OCI-LY1 (cell line): ENCODE results near the gene TIMM44.
A peak's percentile ranks its signal among the peaks of the same experiment; 100 is the strongest.
"Not testable (repeated sequence)": the region's sequence is repeated elsewhere in the genome, so short reads cannot be mapped to it uniquely, and the experiment has no call there.

ENCODE experiments used
- H2AFZ ChIP-seq: fragments of 200-600 bp; sonication (generic), shearing (Covaris generic); 2 replicates; pipeline ENCODE4 v1.6.0; 2014; ENCODE audit warnings: antibody characterized with exemption, mild to moderate bottlenecking, low read length
- H3F3A ChIP-seq: fragments of 200-600 bp; sonication (generic), shearing (Covaris generic); 2 replicates; pipeline ENCODE4 v1.6.0; 2014; ENCODE audit warnings: mild to moderate bottlenecking, antibody characterized with exemption, low read length, moderate library complexity; ENCODE audit not compliant: insufficient read depth
- H3K27ac ChIP-seq: fragments of 200-600 bp; sonication (generic); 2 replicates; pipeline ENCODE4 v1.5.1; 2014; ENCODE audit warnings: low read length, mixed run types, mild to moderate bottlenecking, low read depth; ENCODE audit not compliant: poor library complexity, severe bottlenecking
- H3K27me3 ChIP-seq: fragments of 200-600 bp; sonication (generic); 2 replicates; pipeline ENCODE4 v1.6.0; 2014; ENCODE audit warnings: antibody characterized with exemption, mild to moderate bottlenecking, low read length, moderate library complexity; ENCODE audit not compliant: insufficient read depth
- H3K36me3 ChIP-seq: fragments of 200-600 bp; sonication (generic); 2 replicates; pipeline ENCODE4 v1.6.1; 2014; ENCODE audit warnings: mild to moderate bottlenecking, antibody characterized with exemption, low read length, moderate library complexity, mixed read lengths; ENCODE audit not compliant: insufficient read depth
- H3K4me1 ChIP-seq: fragments of 200-600 bp; sonication (generic); 2 replicates; pipeline ENCODE4 v1.5.1; 2014; ENCODE audit warnings: mild to moderate bottlenecking, low read length, moderate library complexity; ENCODE audit not compliant: insufficient read depth, severe bottlenecking
- H3K4me2 ChIP-seq: fragments of 200-600 bp; sonication (generic), shearing (Covaris generic); 2 replicates; pipeline ENCODE4 v1.6.1; 2014; ENCODE audit warnings: low read length
- H3K4me3 ChIP-seq: fragments of 200-600 bp; sonication (generic); 2 replicates; pipeline ENCODE4 v1.5.1; 2014; ENCODE audit warnings: low read length, low read depth, mild to moderate bottlenecking, mixed read lengths; ENCODE audit not compliant: poor library complexity, severe bottlenecking
- H3K79me2 ChIP-seq: fragments of 200-600 bp; shearing (Covaris generic); 2 replicates; pipeline ENCODE4 v1.6.1; 2016; ENCODE audit warnings: mixed run types, low read length, mixed read lengths; ENCODE audit not compliant: insufficient read depth
- H3K9ac ChIP-seq: fragments of 200-600 bp; sonication (generic), shearing (Covaris generic); 2 replicates; pipeline ENCODE4 v1.6.1; 2014; ENCODE audit warnings: mild to moderate bottlenecking, low read length, mixed read lengths
- H3K9me2 ChIP-seq: fragments of 200-600 bp; sonication (generic), shearing (Covaris generic); 2 replicates; pipeline ENCODE4 v1.6.1; 2014; ENCODE audit warnings: low read depth, mild to moderate bottlenecking, low read length, mixed read lengths
- H3K9me3 ChIP-seq: fragments of 200-600 bp; shearing (Covaris generic); 2 replicates; pipeline ENCODE4 v1.6.1; 2014; ENCODE audit warnings: low read length, mixed read lengths
- H4K20me1 ChIP-seq: fragments of 200-600 bp; sonication (generic), shearing (Covaris generic); 2 replicates; pipeline ENCODE4 v1.6.0; 2016; ENCODE audit warnings: mild to moderate bottlenecking, low read length; ENCODE audit not compliant: insufficient read depth
- EZH2 ChIP-seq: fragments of 200-600 bp; sonication (generic), shearing (Covaris generic); IDR thresholded peaks from 2 replicates; pipeline ENCODE4 v1.8.0; 2017; ENCODE audit warnings: borderline replicate concordance, mixed run types, mild to moderate bottlenecking, antibody characterized with exemption, low read length, moderate library complexity, mixed read lengths
- TF ChIP-seq, protein P1 (sequence below): fragments of 200-600 bp; sonication (generic), shearing (Covaris generic); IDR thresholded peaks from 2 replicates; pipeline ENCODE4 v1.5.1; 2017; ENCODE audit warnings: mild to moderate bottlenecking, antibody characterized with exemption, low read length, moderate library complexity, mixed read lengths

The TIMM44 gene

GRCh38 chr19:7930765-7931164, 12.7 kb downstream of the TIMM44 start:
- Histone ChIP-seq H3K4me1 (peaks cover 6% of the 10 kb centered on the region), H3K9ac (no peak overlapping the region), H3K9me3 (no peaks in the 10 kb centered on the region), H3K4me2 (no peak overlapping the region), H3K79me2 (no peaks in the 10 kb centered on the region), H2AFZ (no peak overlapping the region), H3K4me3 (no peak overlapping the region), H3K36me3 (peaks cover 59% of the 10 kb centered on the region), H3K9me2 (no peaks in the 10 kb centered on the region), H3K27me3 (no peaks in the 10 kb centered on the region), H3K27ac (no peak overlapping the region), H3F3A (no peaks in the 10 kb centered on the region), H4K20me1 (no peaks in the 10 kb centered on the region)
- no peak for TF ChIP-seq EZH2
- TF ChIP-seq, protein P1, sequence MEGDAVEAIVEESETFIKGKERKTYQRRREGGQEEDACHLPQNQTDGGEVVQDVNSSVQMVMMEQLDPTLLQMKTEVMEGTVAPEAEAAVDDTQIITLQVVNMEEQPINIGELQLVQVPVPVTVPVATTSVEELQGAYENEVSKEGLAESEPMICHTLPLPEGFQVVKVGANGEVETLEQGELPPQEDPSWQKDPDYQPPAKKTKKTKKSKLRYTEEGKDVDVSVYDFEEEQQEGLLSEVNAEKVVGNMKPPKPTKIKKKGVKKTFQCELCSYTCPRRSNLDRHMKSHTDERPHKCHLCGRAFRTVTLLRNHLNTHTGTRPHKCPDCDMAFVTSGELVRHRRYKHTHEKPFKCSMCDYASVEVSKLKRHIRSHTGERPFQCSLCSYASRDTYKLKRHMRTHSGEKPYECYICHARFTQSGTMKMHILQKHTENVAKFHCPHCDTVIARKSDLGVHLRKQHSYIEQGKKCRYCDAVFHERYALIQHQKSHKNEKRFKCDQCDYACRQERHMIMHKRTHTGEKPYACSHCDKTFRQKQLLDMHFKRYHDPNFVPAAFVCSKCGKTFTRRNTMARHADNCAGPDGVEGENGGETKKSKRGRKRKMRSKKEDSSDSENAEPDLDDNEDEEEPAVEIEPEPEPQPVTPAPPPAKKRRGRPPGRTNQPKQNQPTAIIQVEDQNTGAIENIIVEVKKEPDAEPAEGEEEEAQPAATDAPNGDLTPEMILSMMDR, result no peak

DNA sequence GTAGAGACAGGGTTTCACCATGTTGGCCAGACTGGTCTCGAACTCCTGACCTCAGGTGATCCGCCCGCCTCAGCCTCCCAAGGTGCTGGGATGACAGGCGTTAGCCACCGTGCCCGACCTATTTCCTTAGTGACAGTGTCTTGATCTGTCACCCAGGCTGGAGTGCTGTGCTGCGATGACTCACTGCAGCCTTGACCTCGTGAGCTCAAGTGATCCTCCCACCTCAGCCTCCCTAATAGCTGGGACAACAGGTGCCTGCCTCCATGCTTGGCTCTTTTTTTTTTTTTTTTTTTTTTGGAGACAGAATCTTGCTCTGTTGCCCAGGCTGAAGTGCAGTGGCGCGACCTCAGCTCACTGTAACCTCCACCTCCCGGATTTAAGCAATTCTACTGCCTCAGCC, 13.4 kb downstream of the TIMM44 start:
- H3K27me3 ChIP-seq, H2AFZ ChIP-seq, H3F3A ChIP-seq, H3K9me3 ChIP-seq, H3K4me2 ChIP-seq, H3K27ac ChIP-seq, H3K79me2 ChIP-seq, H3K9ac ChIP-seq, H3K9me2 ChIP-seq, H4K20me1 ChIP-seq, H3K4me3 ChIP-seq: not testable (repeated sequence)
- Histone ChIP-seq H3K36me3 (peaks cover 52% of the 10 kb centered on the region), H3K4me1 (peaks cover 10% of the 10 kb centered on the region)

DNA sequence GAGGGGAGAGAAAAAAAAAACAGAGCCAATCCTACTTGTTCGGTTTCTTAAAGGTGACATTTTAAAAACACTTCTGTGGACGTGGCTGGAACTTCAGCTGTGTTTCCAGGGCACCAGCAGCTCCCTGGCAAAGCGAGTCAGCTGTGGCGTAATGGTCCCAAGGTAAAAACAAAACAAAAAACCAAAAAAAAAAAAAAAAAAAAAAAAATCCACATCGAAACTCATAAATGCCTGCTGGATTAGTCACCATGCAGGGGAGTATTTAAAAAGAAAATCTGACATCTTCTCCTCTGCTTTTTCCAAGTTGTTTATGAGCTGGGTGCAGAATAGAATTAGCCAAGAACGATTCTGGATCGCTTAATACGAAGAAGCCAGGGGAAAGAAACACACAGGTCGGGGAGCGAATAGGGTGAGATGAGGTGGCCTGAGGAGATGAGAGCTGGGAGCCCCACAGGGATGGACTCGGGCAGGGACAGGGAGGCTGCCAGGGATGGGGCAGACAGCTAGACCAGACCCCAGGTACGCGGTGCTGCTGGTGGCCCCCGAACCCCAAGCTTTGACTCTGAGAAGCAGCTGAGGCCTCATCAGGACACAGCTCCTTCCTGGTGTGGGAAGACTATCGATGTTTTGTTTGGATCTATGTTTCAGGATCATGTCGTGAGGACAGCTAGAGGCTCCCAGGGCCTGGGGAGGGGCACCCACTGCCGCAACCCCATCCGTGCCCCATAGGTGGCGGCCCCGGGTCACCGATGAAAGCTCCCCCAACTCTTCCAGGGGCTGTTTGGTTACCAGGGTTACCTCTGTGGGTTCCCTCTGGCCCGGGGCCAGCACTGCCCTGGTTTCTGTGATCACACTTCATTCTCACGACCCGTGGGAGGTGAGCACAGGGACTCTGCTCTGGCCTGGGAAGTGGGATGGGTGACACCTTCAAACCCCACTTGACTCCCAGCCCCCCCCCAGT, 14.4 kb downstream of the TIMM44 start:
- H3K27ac ChIP-seq, result no peak overlapping the region

More for the DNA sequence above, 14.4 kb downstream of the TIMM44 start:
- no peaks in the 10 kb centered on the region for H3K9me2 ChIP-seq
- no peaks in the 10 kb centered on the region for H4K20me1 ChIP-seq
- no peaks in the 10 kb centered on the region for H3K79me2 ChIP-seq
- no peaks in the 10 kb centered on the region for H3K27me3 ChIP-seq
- H3F3A ChIP-seq, result no peaks in the 10 kb centered on the region
- no peak overlapping the region for H3K9ac ChIP-seq
- H3K4me2 ChIP-seq, result no peak overlapping the region
- H3K4me1 ChIP-seq, result peaks cover 10% of the 10 kb centered on the region
- H3K4me3 ChIP-seq, result no peak overlapping the region
- no peak overlapping the region for H2AFZ ChIP-seq
- peaks cover 41% of the 10 kb centered on the region for H3K36me3 ChIP-seq
- TF ChIP-seq EZH2, result no peak
- TF ChIP-seq, protein P1, result peak; percentile 43
- H3K9me3 ChIP-seq, result no peaks in the 10 kb centered on the region
